GM18873 (cell line): Measurements from ENCODE around the gene PEAR1.
"Not testable (repeated sequence)": the region's sequence is repeated elsewhere in the genome, so short reads cannot be mapped to it uniquely, and the experiment has no call there.

Experiments used
- ATAC-seq: cut with Tn5 transposase; IDR thresholded peaks from one replicate; pipeline ENCODE4 v1.9.1; 2021; ENCODE audit warnings: mild to moderate bottlenecking, moderate library complexity, moderate number of reproducible peaks; ENCODE audit not compliant: unreplicated experiment, low FRiP score

Gene PEAR1

DNA sequence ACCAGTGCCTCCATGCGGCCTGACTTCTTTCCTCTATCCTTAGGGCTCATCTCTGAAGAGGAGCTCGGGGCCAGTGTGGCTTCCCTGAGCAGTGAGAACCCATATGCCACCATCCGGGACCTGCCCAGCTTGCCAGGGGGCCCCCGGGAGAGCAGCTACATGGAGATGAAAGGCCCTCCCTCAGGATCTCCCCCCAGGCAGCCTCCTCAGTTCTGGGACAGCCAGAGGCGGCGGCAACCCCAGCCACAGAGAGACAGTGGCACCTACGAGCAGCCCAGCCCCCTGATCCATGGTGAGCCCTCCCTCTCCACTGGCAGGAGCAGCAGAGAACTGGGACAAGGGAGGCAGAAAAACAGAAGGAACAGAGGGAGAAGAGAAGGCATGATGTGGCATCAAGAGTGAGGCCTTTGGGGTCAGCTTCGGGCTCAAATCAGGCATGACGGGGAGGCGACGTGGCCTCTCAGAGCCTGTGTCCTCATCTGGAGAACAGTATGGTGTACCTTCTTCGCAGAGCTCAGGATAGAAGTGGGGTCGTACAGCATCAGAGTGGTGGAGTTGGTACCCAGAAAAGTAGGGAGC, 20.4 kb downstream of the PEAR1 start:
- no peak for ATAC-seq

GRCh38 chr1:156914440-156914856, 20.9 kb downstream of the PEAR1 start:
- ATAC-seq, result no peak

DNA sequence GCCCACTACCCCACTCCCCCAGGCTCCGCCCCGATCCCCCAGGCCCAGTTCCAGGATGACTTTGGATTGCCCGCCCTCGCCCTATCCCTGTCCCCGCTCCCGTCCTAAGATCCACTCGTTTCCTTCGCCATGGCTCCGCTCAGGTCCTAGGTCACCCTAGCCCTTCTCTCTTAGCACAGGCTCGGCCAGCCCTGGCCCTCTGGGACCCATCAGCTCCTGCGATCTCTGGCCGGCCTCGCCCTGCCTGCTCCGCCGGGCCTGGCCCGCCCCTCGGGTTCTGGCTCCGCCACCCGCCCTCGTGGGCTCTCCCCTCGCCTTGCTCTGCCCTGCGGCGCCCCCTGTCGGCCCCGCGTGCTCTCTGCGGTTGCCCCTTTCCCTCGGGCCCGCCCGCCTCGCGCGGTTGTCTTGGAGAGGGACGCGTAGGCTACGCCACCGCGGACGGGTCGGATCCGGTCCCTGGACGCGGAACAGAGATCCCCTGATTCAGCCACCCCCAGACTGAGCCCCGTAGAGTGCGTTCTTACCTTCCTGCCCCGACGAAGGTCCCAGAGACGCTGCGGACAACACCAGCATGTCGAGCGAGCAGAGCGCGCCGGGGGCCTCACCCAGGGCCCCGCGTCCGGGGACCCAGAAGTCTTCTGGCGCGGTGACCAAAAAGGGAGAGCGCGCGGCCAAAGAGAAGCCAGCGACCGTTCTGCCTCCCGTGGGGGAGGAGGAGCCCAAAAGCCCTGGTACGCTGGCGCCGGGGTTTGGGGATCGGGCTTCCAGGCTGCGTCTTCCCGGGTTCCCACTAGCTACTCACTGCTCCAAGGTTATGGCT, 26.9 kb downstream of the PEAR1 start, which contains the start of gene LRRC71:
Gene LRRC71 (plus strand): TSS at position 400 of the 820 bp plus-strand sequence. CDS start 172 bp downstream, at position 572.
- no peak for ATAC-seq

DNA sequence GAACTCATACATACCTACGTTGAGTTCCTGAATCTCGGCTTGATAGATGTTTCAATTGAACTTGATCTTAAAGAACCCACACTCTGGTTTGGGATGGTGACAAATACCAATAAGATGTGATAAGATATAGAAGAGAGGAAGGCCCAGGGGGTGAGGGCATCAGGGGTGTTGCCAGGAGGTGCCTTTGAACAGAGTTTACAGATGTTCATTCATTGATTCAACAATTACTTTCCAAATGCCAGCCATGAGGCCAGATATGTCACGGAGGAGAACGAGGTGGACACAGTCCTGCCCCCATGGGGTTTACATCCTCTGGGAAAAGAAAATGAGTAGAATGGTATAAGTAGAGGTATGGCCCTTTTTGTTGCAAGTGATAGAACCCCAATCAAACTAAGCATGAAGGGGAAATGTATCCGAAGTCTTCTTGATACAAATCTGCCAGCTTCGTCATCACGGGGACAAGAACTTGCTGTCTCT, 27.6 kb downstream of the PEAR1 start:
- no peak for ATAC-seq

DNA sequence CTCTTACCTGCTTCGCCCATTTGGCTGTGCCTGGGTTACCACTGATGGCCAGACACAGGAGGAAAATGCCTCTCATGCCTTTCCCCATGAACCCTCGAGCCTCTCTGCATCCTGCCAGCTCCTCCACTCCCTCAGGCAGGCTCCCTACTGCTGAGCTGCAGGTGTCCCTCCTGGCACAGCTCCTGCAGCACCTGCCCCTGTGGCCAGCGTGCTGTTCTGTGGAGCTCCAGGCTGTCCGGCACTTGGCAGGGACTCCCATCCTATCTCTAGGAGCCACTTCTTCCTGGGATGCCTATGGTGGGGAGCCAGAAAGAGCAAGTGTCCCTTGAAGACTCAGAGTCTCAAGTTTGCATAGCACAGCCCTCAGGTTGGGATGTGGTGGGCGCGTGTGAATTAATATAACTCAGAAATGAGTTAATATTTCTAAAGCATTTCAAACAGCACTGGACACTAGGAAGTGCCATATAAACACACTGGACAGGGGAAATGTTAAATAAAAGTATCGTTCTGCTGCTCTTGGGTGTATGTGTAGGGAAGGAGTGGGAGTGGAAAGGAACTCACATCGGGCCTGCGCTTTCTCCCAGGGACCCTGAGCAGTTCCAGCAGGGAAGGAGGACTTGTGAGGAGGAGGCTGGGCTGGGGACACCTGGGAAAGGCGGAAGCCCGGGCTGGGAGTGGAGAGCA, 29.6 kb downstream of the PEAR1 start:
- no peak for ATAC-seq

GRCh38 chr1:156923670-156924477, 30.4 kb downstream of the PEAR1 start:
- no peak for ATAC-seq

- no peak for ATAC-seq
Measured at GRCh38 chr1:156924478-156925153, 31.1 kb downstream of the PEAR1 start.

GRCh38 chr1:156925154-156926010, 31.9 kb downstream of the PEAR1 start:
- no peak for ATAC-seq

GRCh38 chr1:156926175-156926574, 32.7 kb downstream of the PEAR1 start:
- ATAC-seq, result no peak

DNA sequence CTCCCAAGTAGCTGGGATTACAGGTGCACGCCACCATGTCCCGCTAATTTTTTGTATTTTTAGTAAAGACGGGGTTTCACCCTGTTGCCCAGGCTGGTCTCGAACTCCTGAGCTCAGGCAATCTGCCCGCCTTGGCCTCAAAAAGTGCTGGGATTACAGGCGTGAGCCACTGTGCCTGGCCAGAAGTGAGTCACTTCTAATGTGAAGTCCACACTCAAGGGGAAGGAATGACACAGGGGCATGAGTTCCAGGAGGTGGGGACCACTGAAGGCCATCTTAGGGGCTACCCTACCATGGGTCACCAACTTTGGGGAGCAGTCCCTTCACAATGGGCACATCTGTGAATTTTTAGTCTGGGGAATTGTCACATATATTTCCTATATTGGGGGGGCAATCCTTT, 33.2 kb downstream of the PEAR1 start:
- ATAC-seq, result not testable (repeated sequence)

- no peak for ATAC-seq
Measured at GRCh38 chr1:156927215-156928042, 33.9 kb downstream of the PEAR1 start.

DNA sequence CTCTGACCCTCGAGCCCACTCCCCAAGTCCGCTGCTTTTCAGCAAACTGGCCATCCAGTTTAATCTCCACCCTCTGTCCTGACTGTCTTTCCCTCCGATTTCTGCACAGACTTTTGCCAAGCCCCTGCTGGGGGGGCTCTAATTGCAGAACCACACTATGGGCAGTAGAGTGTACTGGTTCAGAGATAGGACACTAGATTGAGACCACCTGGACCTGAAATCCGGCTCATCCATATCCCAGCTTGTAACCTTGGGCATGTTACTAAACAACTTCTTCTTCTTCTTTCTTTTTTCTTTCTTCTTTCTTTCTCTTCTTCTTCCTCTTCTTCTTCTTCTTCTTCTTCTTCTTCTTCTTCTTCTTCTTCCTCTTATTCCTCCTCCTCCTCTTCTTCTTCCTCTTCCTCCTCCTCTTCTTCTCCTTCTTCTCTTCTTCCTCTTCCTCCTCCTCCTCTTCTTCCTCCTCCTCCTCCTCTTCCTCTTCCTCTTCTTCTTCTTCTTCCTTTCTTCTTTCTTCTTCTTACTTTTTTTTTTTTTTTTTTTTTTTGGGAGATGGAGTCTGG, 34.6 kb downstream of the PEAR1 start:
- no peak for ATAC-seq

GRCh38 chr1:156929596-156930238, 36.2 kb downstream of the PEAR1 start:
- no peak for ATAC-seq

DNA sequence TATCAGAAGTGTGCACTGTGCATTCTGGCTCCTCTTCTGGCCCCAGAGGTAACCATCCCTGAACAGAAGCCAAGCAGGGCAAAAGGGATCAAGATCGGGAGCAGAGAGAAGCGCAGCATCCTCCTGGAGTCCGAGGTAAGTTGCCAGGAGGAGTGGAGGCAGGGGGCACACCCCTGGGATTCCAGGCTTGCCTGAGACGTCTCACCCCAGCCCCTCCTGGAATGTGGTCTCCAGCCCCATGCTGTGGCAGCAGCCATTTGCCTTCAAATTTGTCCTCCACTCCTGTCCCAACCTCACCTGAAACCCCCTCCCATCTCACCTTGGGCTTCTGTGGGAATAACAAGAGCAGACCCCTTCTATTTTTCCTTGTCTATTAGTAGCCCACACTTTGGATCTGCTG, 37.0 kb downstream of the PEAR1 start:
- no peak for ATAC-seq

- no peak for ATAC-seq
Measured at GRCh38 chr1:156931211-156931952, 37.9 kb downstream of the PEAR1 start.

GRCh38 chr1:156931974-156932710, 38.6 kb downstream of the PEAR1 start:
- no peak for ATAC-seq
